Esophagus squamous epithelium (tissue), 4 donors: ENCODE data around the gene ALOXE3.

Experiments
- CTCF ChIP-seq, 6 experiments: fragments of 450-650 bp in 4 of 6; fragments of 200-600 bp in 2 of 6; sonication (generic) in 2 of 6; IDR thresholded peaks; one replicate each; pipeline ENCODE4 v1.5.1; 2016 to 2019; ENCODE audit warnings: antibody characterized with exemption in 6 of 6, mild to moderate bottlenecking in 4 of 6, moderate library complexity in 4 of 6
- POLR2A ChIP-seq, 4 donors: fragments of 450-650 bp; IDR thresholded peaks; one replicate each; pipeline ENCODE4 v1.6.1; 2017; ENCODE audit warnings: antibody characterized with exemption in 4 of 4, mild to moderate bottlenecking in 4 of 4, moderate library complexity in 3 of 4

- no peak for TF ChIP-seq CTCF (IDR thresholded peaks at IDR 0.05)
- no peak for TF ChIP-seq POLR2A (IDR thresholded peaks at IDR 0.05)
These were observed 24.0 kb upstream of the ALOXE3 start for GRCh38 chr17:8142158-8142886.
